ENCODE data around the gene ELMO1. TPM values are rescaled to one million over a fixed set of nuclear protein-coding genes. Genes with fewer than 3 reads are reported as not detected.

ELMO1 gene
- total RNA-seq, 4 donors from 2014 or later, result 31.1 to 42.9 (median 38.7) TPM

DNA sequence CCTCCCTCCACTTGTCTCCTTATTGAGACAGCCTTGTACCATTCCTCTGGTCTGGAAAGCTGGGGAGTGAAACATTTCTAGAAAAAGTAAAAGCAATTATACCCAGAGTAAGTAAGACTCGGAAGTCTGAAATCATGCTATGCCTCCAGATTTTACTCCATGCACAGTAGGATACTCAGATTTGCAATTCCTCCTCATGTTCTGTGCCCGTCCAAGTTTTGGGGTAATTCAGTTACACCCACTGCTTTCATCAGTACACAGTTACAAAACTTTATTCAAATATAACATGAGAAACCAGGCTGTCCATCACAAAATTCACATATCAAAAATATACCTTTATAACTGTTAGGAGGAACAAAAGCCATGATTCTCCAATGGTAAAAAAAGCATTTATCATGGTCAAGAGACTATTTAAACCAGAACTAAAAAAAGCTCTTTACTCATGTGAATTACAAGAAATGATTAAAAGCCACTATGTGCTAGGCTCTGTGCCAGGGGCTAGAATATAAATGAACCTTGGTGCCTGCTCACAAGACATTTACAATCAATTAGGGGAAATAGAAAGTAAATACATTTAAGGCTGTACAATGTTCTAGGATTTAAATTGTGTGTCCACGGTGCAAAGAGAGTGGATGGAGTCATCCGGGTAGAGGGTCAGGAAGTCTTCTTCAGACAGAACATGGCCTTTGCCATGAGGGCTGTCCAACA is 320.2 kb downstream of the ELMO1 start:
- intact Hi-C loops (cut with DNase I), result no loop called here

GRCh38 chr7:37119296-37119860 is 329.3 kb downstream of the ELMO1 start:
- Histone ChIP-seq H3K36me3 (no peaks in the 10 kb centered on the region), H3K27me3 (no peaks in the 10 kb centered on the region), H3K9me3 (no peaks in the 10 kb centered on the region), H3K4me1 (peaks cover 0 to 32% (median 28%) of the 10 kb centered on the region in 4 donors), H3K4me3 (no peak overlapping the region), H3K27ac (replicated peaks in 1 of 4) (no peak overlapping the region)
- intact Hi-C loops (cut with DNase I), result no loop called here
- no peak for DNase-seq (ENCODE audit: extremely low spot score)
- WGBS, result 81% methylated on average over 2 of the region's 2 CpGs
- TF ChIP-seq, protein P1, sequence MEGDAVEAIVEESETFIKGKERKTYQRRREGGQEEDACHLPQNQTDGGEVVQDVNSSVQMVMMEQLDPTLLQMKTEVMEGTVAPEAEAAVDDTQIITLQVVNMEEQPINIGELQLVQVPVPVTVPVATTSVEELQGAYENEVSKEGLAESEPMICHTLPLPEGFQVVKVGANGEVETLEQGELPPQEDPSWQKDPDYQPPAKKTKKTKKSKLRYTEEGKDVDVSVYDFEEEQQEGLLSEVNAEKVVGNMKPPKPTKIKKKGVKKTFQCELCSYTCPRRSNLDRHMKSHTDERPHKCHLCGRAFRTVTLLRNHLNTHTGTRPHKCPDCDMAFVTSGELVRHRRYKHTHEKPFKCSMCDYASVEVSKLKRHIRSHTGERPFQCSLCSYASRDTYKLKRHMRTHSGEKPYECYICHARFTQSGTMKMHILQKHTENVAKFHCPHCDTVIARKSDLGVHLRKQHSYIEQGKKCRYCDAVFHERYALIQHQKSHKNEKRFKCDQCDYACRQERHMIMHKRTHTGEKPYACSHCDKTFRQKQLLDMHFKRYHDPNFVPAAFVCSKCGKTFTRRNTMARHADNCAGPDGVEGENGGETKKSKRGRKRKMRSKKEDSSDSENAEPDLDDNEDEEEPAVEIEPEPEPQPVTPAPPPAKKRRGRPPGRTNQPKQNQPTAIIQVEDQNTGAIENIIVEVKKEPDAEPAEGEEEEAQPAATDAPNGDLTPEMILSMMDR (IDR thresholded peaks at IDR 0.05), result no peak
- TF ChIP-seq POLR2A (IDR thresholded peaks at IDR 0.05; ENCODE audit: low read depth), result no peak

More for the DNA sequence above, 320.2 kb downstream of the ELMO1 start:
- 57% methylated on average over 4 of the region's 4 CpGs for WGBS
- no peaks in the 10 kb centered on the region for H3K27me3 ChIP-seq
- H3K9me3 ChIP-seq, result no peaks in the 10 kb centered on the region
- peak overlapping the region; percentile 57 to 78 (median 74) for H3K27ac ChIP-seq (replicated peaks in 1 of 4)
- no peak for DNase-seq (ENCODE audit: extremely low spot score)
- no peak for TF ChIP-seq POLR2A (IDR thresholded peaks at IDR 0.05; ENCODE audit: low read depth)
- TF ChIP-seq, protein P1 (IDR thresholded peaks at IDR 0.05), result no peak
- peak; percentile 62 for TF ChIP-seq EP300 (IDR thresholded peaks at IDR 0.05)
- peak; percentile 40 to 69 for TF ChIP-seq POLR2AphosphoS5 (IDR thresholded peaks at IDR 0.05)
- H3K4me3 ChIP-seq, result no peak overlapping the region
- peaks cover 0 to 6% (median 2%) of the 10 kb centered on the region in 4 donors for H3K36me3 ChIP-seq
- peaks cover 9 to 31% (median 21%) of the 10 kb centered on the region in 4 donors for H3K4me1 ChIP-seq

DNA sequence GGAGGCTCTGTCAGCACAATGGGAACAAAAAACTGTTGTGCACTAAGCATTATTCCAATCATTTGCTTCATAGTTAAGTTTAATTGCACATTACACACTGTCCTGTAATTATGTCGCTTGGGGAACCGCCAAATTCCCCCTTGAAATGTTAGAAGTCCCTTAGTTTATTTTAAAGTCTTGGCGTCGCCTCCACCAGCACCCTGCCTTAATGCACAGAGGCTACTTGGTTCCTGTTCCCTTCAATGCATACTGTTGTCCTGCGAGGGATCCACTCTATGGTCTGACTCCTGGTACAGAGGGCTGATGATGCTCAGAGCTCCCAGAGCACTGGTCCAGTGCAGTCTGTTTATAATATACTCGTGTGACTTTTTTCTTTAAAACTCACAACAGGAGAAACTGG is 330.7 kb downstream of the ELMO1 start:
- Histone ChIP-seq H3K4me1 (peaks cover 0 to 38% (median 31%) of the 10 kb centered on the region in 4 donors), H3K27ac (replicated peaks in 1 of 4) (peak overlapping the region in 2 of 4 donors; percentile 32 to 33), H3K9me3 (no peaks in the 10 kb centered on the region), H3K36me3 (no peaks in the 10 kb centered on the region), H3K4me3 (no peak overlapping the region), H3K27me3 (no peaks in the 10 kb centered on the region)
- TF ChIP-seq, protein P1 (IDR thresholded peaks at IDR 0.05), result no peak
- TF ChIP-seq POLR2AphosphoS5 (IDR thresholded peaks at IDR 0.05), result no peak
- no peak for TF ChIP-seq POLR2A (IDR thresholded peaks at IDR 0.05; ENCODE audit: low read depth)
- TF ChIP-seq EP300 (IDR thresholded peaks at IDR 0.05), result no peak
- no peak for DNase-seq (ENCODE audit: extremely low spot score)
- 73% methylated on average over 6 of the region's 6 CpGs for WGBS
- intact Hi-C loops (cut with DNase I), result no loop called here

GRCh38 chr7:37117292-37117691 is 331.4 kb downstream of the ELMO1 start:
- intact Hi-C loops (cut with DNase I), result no loop called here
- H3K4me1 ChIP-seq, result peaks cover 0 to 41% (median 31%) of the 10 kb centered on the region in 4 donors
- H3K27ac ChIP-seq (replicated peaks in 1 of 4), result peak overlapping the region in 1 of 4 donors; percentile 32
- TF ChIP-seq EP300 (IDR thresholded peaks at IDR 0.05), result no peak
- TF ChIP-seq, protein P1 (IDR thresholded peaks at IDR 0.05), result no peak
- TF ChIP-seq POLR2AphosphoS5 (IDR thresholded peaks at IDR 0.05), result no peak
- no peak for TF ChIP-seq POLR2A (IDR thresholded peaks at IDR 0.05; ENCODE audit: low read depth)
- DNase-seq (ENCODE audit: extremely low spot score), result no peak
- H3K9me3 ChIP-seq, result no peaks in the 10 kb centered on the region
- H3K36me3 ChIP-seq, result no peaks in the 10 kb centered on the region
- WGBS, result 74% methylated on average over 4 of the region's 4 CpGs
- H3K4me3 ChIP-seq, result no peak overlapping the region
- H3K27me3 ChIP-seq, result no peaks in the 10 kb centered on the region
